Ishikawa (cell line): Measurements from ENCODE around the gene SERPINA3.

ENCODE experiments used
- CEBPB ChIP-seq: IDR thresholded peaks from 2 replicates; pipeline ENCODE4 v1.6.1; 2012
- CREB1 ChIP-seq: IDR thresholded peaks from 2 replicates; pipeline ENCODE4 v1.6.1; 2012; ENCODE audit warnings: low read depth
- FOXM1 ChIP-seq: IDR thresholded peaks from 2 replicates; pipeline ENCODE4 v1.6.1; 2012; ENCODE audit warnings: low read depth, borderline replicate concordance
- TAF1 ChIP-seq: IDR thresholded peaks from 2 replicates; pipeline ENCODE4 v1.6.1; 2012; ENCODE audit warnings: low read depth, mild to moderate bottlenecking
- TCF12 ChIP-seq: IDR thresholded peaks from 2 replicates; pipeline ENCODE4 v1.6.1; 2012; ENCODE audit warnings: low read depth
- YY1 ChIP-seq: IDR thresholded peaks from 2 replicates; pipeline ENCODE4 v1.6.1; 2012; ENCODE audit warnings: low read depth
- TF ChIP-seq, protein P1 (sequence below): IDR thresholded peaks from 2 replicates; pipeline ENCODE4 v1.6.1; 2012
- TF ChIP-seq, protein P2 (sequence below): IDR thresholded peaks from 2 replicates; pipeline ENCODE4 v1.6.1; 2012
- TF ChIP-seq, protein P3 (sequence below): IDR thresholded peaks from 2 replicates; pipeline ENCODE4 v1.6.1; 2012; ENCODE audit warnings: low read depth, mild to moderate bottlenecking

DNA sequence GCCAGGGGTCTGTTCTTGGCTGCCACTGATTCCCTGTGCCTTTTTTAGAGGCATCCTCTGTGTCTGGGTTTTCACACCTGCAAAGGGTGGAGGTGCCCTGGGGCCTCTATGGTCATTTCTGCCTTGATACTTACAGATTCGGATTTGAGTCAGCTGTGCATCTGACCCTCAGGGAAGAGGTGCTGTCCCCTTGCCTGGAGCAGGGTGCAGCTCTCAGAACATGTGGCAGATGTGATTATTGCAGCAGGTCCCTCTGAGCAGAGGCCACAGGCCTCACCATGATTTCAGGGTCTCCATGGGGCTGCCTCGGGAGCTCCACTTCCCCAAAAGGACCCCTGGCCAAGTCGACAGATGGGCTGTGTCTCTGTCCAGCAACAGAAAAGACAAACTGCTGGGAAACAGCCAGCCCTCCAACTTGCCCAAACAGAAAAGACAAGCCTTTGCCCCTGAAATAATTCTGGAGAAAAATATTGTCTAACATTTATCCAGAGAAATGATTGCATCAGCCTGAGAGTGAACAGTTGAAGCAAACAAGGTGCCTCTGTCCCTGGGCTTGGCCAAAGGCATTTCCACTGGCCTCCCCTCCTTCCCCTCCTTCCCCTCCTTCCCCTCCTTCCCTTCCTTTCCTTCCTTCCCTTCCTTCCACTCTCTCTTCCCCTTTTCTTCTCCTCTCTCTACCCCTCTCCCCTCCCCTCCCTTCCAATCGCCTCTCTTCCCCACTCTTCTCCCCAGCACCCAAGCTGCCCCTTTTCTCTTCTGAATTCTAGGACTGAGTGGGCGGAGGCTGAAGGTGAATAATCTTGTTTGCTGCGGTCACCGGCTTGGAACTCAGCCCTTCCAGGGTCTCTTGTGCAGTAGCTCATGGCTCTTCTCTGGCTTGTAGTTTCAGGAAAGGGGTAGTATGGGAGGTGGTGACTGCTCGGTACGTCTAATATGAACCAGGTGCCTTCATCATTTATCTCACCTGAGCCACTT, 676 bp downstream of the SERPINA3 start:
- TF ChIP-seq YY1 (no peak), TCF12 (no peak), TAF1 (no peak), CEBPB (no peak), CREB1 (no peak), FOXM1 (no peak)
- TF ChIP-seq, protein P1, sequence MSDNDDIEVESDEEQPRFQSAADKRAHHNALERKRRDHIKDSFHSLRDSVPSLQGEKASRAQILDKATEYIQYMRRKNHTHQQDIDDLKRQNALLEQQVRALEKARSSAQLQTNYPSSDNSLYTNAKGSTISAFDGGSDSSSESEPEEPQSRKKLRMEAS, result no peak
- TF ChIP-seq, protein P2, sequence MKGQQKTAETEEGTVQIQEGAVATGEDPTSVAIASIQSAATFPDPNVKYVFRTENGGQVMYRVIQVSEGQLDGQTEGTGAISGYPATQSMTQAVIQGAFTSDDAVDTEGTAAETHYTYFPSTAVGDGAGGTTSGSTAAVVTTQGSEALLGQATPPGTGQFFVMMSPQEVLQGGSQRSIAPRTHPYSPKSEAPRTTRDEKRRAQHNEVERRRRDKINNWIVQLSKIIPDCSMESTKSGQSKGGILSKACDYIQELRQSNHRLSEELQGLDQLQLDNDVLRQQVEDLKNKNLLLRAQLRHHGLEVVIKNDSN, result no peak
- TF ChIP-seq, protein P3, sequence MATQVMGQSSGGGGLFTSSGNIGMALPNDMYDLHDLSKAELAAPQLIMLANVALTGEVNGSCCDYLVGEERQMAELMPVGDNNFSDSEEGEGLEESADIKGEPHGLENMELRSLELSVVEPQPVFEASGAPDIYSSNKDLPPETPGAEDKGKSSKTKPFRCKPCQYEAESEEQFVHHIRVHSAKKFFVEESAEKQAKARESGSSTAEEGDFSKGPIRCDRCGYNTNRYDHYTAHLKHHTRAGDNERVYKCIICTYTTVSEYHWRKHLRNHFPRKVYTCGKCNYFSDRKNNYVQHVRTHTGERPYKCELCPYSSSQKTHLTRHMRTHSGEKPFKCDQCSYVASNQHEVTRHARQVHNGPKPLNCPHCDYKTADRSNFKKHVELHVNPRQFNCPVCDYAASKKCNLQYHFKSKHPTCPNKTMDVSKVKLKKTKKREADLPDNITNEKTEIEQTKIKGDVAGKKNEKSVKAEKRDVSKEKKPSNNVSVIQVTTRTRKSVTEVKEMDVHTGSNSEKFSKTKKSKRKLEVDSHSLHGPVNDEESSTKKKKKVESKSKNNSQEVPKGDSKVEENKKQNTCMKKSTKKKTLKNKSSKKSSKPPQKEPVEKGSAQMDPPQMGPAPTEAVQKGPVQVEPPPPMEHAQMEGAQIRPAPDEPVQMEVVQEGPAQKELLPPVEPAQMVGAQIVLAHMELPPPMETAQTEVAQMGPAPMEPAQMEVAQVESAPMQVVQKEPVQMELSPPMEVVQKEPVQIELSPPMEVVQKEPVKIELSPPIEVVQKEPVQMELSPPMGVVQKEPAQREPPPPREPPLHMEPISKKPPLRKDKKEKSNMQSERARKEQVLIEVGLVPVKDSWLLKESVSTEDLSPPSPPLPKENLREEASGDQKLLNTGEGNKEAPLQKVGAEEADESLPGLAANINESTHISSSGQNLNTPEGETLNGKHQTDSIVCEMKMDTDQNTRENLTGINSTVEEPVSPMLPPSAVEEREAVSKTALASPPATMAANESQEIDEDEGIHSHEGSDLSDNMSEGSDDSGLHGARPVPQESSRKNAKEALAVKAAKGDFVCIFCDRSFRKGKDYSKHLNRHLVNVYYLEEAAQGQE, result no peak
